Measurements from ENCODE around the gene CAPN5. TPM values are rescaled to one million over a fixed set of nuclear protein-coding genes. Genes with fewer than 3 reads are reported as not detected.
A peak's percentile ranks its signal among the peaks of the same experiment; 100 is the strongest.

Gene CAPN5
- total RNA-seq, 4 donors from 2014 or later, result 1.8 to 16.6 (median 8.0) TPM

DNA sequence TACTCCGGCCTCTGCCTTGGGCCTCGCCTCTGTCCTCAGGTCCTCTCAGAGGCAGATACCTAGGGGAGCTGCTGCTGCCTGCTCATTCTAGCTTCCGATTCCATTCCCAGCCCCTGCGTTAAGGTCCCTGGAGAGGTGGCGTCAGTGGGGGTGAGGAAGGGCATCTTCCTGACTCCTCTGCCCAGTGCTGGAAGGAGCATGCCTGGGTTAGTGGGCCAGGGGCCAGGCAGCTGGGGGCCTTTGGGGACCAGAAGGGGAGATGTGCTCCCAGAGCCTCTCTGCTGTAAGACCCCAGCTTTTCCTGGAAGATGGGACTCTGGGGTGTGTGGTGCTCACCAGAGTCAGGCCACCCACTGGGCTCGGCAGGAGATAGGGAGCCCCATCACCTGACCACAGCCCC lies 57.7 kb downstream of the CAPN5 start:
- H3K27me3 ChIP-seq, result no peaks in the 10 kb centered on the region
- no peaks in the 10 kb centered on the region for H3K36me3 ChIP-seq
- H3K9me3 ChIP-seq, result no peaks in the 10 kb centered on the region
- no peak for DNase-seq
- intact Hi-C loops (cut with DNase I; ENCODE audit: low total_unique reads), result loop anchor here (10.0 kb wide), 1 partner anchor 60 kb away; no protein-coding TSS in a partner anchor
- no peak overlapping the region for H3K4me3 ChIP-seq
- no peak overlapping the region for H3K27ac ChIP-seq
- TF ChIP-seq POLR2A (IDR thresholded peaks at IDR 0.05), result no peak
- TF ChIP-seq, protein P1, sequence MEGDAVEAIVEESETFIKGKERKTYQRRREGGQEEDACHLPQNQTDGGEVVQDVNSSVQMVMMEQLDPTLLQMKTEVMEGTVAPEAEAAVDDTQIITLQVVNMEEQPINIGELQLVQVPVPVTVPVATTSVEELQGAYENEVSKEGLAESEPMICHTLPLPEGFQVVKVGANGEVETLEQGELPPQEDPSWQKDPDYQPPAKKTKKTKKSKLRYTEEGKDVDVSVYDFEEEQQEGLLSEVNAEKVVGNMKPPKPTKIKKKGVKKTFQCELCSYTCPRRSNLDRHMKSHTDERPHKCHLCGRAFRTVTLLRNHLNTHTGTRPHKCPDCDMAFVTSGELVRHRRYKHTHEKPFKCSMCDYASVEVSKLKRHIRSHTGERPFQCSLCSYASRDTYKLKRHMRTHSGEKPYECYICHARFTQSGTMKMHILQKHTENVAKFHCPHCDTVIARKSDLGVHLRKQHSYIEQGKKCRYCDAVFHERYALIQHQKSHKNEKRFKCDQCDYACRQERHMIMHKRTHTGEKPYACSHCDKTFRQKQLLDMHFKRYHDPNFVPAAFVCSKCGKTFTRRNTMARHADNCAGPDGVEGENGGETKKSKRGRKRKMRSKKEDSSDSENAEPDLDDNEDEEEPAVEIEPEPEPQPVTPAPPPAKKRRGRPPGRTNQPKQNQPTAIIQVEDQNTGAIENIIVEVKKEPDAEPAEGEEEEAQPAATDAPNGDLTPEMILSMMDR (IDR thresholded peaks at IDR 0.05), result no peak
- peaks cover 0 to 5% of the 10 kb centered on the region in 2 donors for H3K4me1 ChIP-seq

DNA sequence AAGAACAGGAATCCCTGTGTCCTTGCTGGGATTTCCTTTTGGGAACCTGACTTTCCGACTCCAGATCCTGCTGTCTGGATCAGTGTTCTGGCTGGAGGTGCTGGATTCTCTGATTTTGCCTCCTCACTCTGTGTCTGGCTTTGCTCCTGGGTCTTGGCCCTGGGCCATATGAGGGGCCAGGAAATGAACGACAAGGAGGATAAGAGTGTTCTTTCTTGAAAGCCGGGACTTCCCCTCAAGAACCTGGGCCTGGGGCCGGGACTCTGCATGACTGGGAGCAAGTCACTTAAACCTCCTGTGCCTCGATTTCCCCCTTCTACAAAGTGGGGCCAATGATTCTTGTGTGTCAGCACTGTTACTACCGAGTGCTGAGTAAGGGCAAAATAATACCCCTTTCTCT lies 58.4 kb downstream of the CAPN5 start:
- no peak for TF ChIP-seq POLR2A (IDR thresholded peaks at IDR 0.05)
- TF ChIP-seq, protein P1 (IDR thresholded peaks at IDR 0.05), result no peak
- no peak overlapping the region for H3K4me3 ChIP-seq
- H3K36me3 ChIP-seq, result no peaks in the 10 kb centered on the region
- H3K27me3 ChIP-seq, result no peaks in the 10 kb centered on the region
- intact Hi-C loops (cut with DNase I; ENCODE audit: low total_unique reads), result loop anchor here (10.0 kb wide), 1 partner anchor 60 kb away; no protein-coding TSS in a partner anchor
- no peak for DNase-seq
- H3K4me1 ChIP-seq, result peaks cover 0 to 5% of the 10 kb centered on the region in 2 donors
- H3K27ac ChIP-seq, result no peak overlapping the region
- H3K9me3 ChIP-seq, result no peaks in the 10 kb centered on the region

DNA sequence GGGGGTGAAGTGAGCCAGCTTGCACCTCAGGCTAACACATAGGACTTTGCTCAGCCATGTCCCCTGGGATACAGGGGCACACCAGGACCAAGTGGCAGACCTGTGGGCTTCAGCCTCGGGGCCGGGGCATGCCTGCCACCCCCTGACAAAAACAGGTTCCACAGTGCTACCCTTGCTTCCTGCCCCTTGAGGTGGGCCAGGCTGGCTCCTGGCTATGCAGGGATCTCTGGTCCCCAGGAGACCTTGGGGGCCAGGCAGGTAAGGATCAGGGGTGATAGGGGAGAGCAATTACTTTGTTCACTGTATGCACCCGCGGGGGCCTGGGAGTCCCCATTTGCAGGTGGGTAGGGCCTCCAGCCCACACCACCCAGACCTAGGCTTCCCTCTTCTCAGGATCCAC lies 58.9 kb downstream of the CAPN5 start:
- Histone ChIP-seq H3K27me3 (no peaks in the 10 kb centered on the region), H3K27ac (no peak overlapping the region), H3K36me3 (no peaks in the 10 kb centered on the region), H3K4me1 (peaks cover 0 to 5% of the 10 kb centered on the region in 2 donors), H3K4me3 (no peak overlapping the region), H3K9me3 (no peaks in the 10 kb centered on the region)
- no peak for DNase-seq
- TF ChIP-seq, protein P1 (IDR thresholded peaks at IDR 0.05), result no peak
- no peak for TF ChIP-seq POLR2A (IDR thresholded peaks at IDR 0.05)
- intact Hi-C loops (cut with DNase I; ENCODE audit: low total_unique reads), result loop anchor here (10.0 kb wide), 1 partner anchor 59 kb away; no protein-coding TSS in a partner anchor

DNA sequence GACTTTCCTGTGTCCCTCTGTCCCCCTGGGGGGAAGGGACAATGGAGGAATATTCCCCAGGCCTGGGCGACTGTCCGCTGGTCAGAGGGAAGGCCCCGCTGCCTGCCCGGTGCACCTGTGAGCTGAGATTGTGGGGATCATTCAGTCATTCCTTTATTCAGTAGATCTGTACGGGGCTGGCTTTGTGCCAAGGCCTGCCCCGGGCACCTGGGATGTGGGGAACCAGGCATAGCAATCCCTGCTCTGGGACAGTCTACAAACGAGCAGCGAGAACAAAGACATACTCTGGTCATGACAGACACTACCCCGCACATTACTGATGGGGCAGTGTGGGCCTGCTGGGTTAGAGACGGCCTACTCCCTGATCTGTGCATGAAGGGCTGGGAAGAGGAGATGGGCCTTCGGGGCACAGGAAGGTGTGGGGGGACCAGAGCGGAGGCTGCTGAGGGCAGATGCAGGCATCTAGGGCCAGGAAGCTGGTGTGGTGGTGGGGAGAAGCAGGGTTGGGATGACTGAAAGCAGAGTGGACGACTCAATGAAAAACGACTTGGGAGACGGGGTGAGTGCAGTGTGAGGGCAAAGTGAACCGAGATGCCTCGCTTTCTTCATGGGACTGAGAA lies 59.5 kb downstream of the CAPN5 start:
- Histone ChIP-seq H3K4me1 (peaks cover 0 to 5% of the 10 kb centered on the region in 2 donors), H3K9me3 (no peaks in the 10 kb centered on the region), H3K27ac (no peak overlapping the region), H3K36me3 (no peaks in the 10 kb centered on the region), H3K27me3 (no peaks in the 10 kb centered on the region), H3K4me3 (no peak overlapping the region)
- DNase-seq, result no peak
- intact Hi-C loops (cut with DNase I; ENCODE audit: low total_unique reads), result loop anchor here (10.0 kb wide), 1 partner anchor 59 kb away; no protein-coding TSS in a partner anchor
- TF ChIP-seq POLR2A (IDR thresholded peaks at IDR 0.05), result no peak
- TF ChIP-seq, protein P1 (IDR thresholded peaks at IDR 0.05), result no peak

DNA sequence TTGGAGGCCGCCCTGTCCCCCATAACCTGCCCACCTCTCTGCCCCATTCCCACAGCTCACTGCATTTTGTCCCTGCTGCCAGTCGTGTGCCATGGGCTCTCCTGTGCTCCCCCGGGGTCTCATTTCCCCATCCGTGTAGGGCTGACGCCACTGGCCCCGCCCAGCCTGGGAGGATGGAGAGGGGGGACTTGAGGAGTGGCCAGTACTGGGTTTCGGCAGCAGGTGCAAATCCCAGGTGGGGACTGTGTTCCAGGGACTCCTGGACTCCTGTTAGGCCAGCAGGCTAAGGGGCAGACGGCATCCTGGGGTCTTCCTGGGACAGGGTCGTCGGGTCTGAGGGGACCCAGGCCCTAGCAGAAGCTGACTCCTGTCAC lies 60.1 kb downstream of the CAPN5 start:
- TF ChIP-seq, protein P1 (IDR thresholded peaks at IDR 0.05), result no peak
- no peak for TF ChIP-seq POLR2A (IDR thresholded peaks at IDR 0.05)
- Histone ChIP-seq H3K27ac (no peak overlapping the region), H3K36me3 (no peaks in the 10 kb centered on the region), H3K4me1 (peaks cover 0 to 5% of the 10 kb centered on the region in 2 donors), H3K9me3 (no peaks in the 10 kb centered on the region), H3K4me3 (peak overlapping the region; percentile 0 to 34), H3K27me3 (no peaks in the 10 kb centered on the region)
- no peak for DNase-seq
- intact Hi-C loops (cut with DNase I; ENCODE audit: low total_unique reads), result loop anchor here (10.0 kb wide), 1 partner anchor 58 kb away; no protein-coding TSS in a partner anchor
